HCT116 (cell line): Measurements from ENCODE around the gene ZSWIM6. TPM values are rescaled to one million over a fixed set of nuclear protein-coding genes. Genes with fewer than 3 reads are reported as not detected.

Experiments used
- ATAC-seq: fragments of 200-7000 bp; cut with Tn5 transposase; 2 replicates; pipeline ENCODE4 v1.9.1; 2020; ENCODE audit warnings: mild to moderate bottlenecking, moderate library complexity
- BruUV-seq: library from RNA; stranded (reverse); fragments of 400-500 nt; replicated peaks from 2 replicates; lab custom pipeline; 2021; lab: Mats Ljungman, UMichigan
- CTCF ChIA-PET: fragments of 300-600 bp; sonication (Branson Sonifier 250); formaldehyde crosslinking; loops from one replicate; lab custom pipeline; 2021; ENCODE audit warnings: antibody characterized with exemption; lab: Charles Lee
- POLR2A ChIA-PET: fragments of 300-600, 350-600 bp; sonication (Branson Sonifier 250); formaldehyde crosslinking; loops from one replicate; lab custom pipeline; 2021; ENCODE audit warnings: antibody characterized with exemption; lab: Charles Lee
- RAD21 ChIA-PET, 2 experiments: fragments of 300-600 bp; sonication (Branson Sonifier 250); formaldehyde crosslinking; loops; one replicate each; lab custom pipeline; 2023; ENCODE audit warnings: low total read pairs in 2 of 2; ENCODE audit not compliant: uncharacterized antibody in 2 of 2, unreplicated experiment in 2 of 2, low non-redundant PET in 1 of 2; lab: Charles Lee
- DNase-seq: peaks from one replicate; pipeline ENCODE4 v3.0.0-alpha.2; 2010; ENCODE audit warnings: low read depth, low spot score
- H2AFZ ChIP-seq: fragments of 200-600 bp; shearing (Covaris generic), sonication (generic); 2 replicates; pipeline ENCODE4 v1.6.1; 2017; ENCODE audit warnings: low read depth, mixed run types, mixed read lengths, antibody characterized with exemption, low read length; ENCODE audit not compliant: poor library complexity, severe bottlenecking
- H3K27ac ChIP-seq: 2 replicates; pipeline ENCODE4 v1.5.1; 2012; ENCODE audit warnings: low read depth, low read length
- H3K27me3 ChIP-seq: fragments of 200-600 bp; sonication (generic); 2 replicates; pipeline ENCODE4 v1.6.1; 2016; ENCODE audit warnings: mixed run types, low read length, mixed read lengths; ENCODE audit not compliant: insufficient read depth
- H3K36me3 ChIP-seq, 2 experiments: fragments of 200-500 bp in 1 of 2; fragments of 200-600 bp in 1 of 2; sonication (Bioruptor generic) in 1 of 2; sonication (generic) in 1 of 2; 2 replicates each; pipeline versions ENCODE4 v1.5.1 to v1.6.1; 2014 to 2016; ENCODE audit warnings: low read length in 2 of 2, inconsistent platforms in 1 of 2, mixed read lengths in 1 of 2, mixed run types in 1 of 2; ENCODE audit not compliant: insufficient read depth in 2 of 2, control insufficient read depth in 1 of 2
- H3K4me1 ChIP-seq, 2 experiments: fragments of 200-600 bp in 1 of 2; sonication (generic) in 1 of 2; 2 replicates each; pipeline versions ENCODE4 v1.5.1 to v1.6.1; 2012 to 2017; ENCODE audit warnings: low read length in 2 of 2, inconsistent platforms in 1 of 2, mild to moderate bottlenecking in 1 of 2, mixed read lengths in 1 of 2, mixed run types in 1 of 2, moderate library complexity in 1 of 2; ENCODE audit not compliant: insufficient read depth in 2 of 2, control insufficient read depth in 1 of 2
- H3K4me2 ChIP-seq: fragments of 200-600 bp; sonication (generic); 2 replicates; pipeline ENCODE4 v1.6.1; 2017; ENCODE audit warnings: mixed run types, low read length, mixed read lengths
- H3K4me3 ChIP-seq, 2 experiments: fragments of 200-600 bp in 1 of 2; sonication (generic) in 1 of 2; replicated peaks in 1 of 2; 2 replicates each; pipeline ENCODE4 v1.5.1; 2011 to 2016; ENCODE audit warnings: low read length in 2 of 2, control low read depth in 1 of 2, low read depth in 1 of 2, mild to moderate bottlenecking in 1 of 2, mixed read lengths in 1 of 2, mixed run types in 1 of 2
- H3K79me2 ChIP-seq: fragments of 200-600 bp; sonication (generic); 2 replicates; pipeline ENCODE4 v1.6.1; 2017; ENCODE audit warnings: mild to moderate bottlenecking, mixed run types, low read length, moderate library complexity, mixed read lengths; ENCODE audit not compliant: insufficient read depth
- H3K9ac ChIP-seq: fragments of 200-600 bp; sonication (generic); 2 replicates; pipeline ENCODE4 v1.6.1; 2016; ENCODE audit warnings: low read length, mixed read lengths
- H3K9me2 ChIP-seq: fragments of 200-600 bp; sonication (generic), shearing (Covaris generic); 2 replicates; pipeline ENCODE4 v1.6.1; 2017; ENCODE audit warnings: mixed run types, mild to moderate bottlenecking, moderate library complexity; ENCODE audit not compliant: insufficient read depth
- H3K9me3 ChIP-seq, 2 experiments: fragments of 200-500 bp in 1 of 2; fragments of 200-600 bp in 1 of 2; sonication (Bioruptor generic) in 1 of 2; sonication (generic) in 1 of 2; 2 replicates each; pipeline ENCODE4 v1.6.1; 2014 to 2017; ENCODE audit warnings: low read length in 2 of 2, mixed read lengths in 2 of 2, inconsistent platforms in 1 of 2, low read depth in 1 of 2, mild to moderate bottlenecking in 1 of 2, mixed run types in 1 of 2, moderate library complexity in 1 of 2; ENCODE audit not compliant: control insufficient read depth in 1 of 2, insufficient read depth in 1 of 2
- H4K20me1 ChIP-seq: fragments of 200-600 bp; sonication (generic), shearing (Covaris generic); 2 replicates; pipeline ENCODE4 v1.6.1; 2017; ENCODE audit warnings: mixed run types, mild to moderate bottlenecking, moderate library complexity; ENCODE audit not compliant: insufficient read depth
- CBX3 ChIP-seq: IDR thresholded peaks from 2 replicates; pipeline ENCODE4 v1.6.1; 2012; ENCODE audit warnings: low read depth
- EGR1 ChIP-seq: IDR thresholded peaks from 2 replicates; pipeline ENCODE4 v1.6.1; 2012; ENCODE audit warnings: low read depth
- ELF1 ChIP-seq: IDR thresholded peaks from 2 replicates; pipeline ENCODE4 v1.6.1; 2012; ENCODE audit warnings: low read depth, borderline replicate concordance
- FOSL1 ChIP-seq: IDR thresholded peaks from 2 replicates; pipeline ENCODE4 v1.6.1; 2012; ENCODE audit warnings: low read depth
- JUND ChIP-seq: IDR thresholded peaks from 2 replicates; pipeline ENCODE4 v1.6.1; 2012
- POLR2AphosphoS5 ChIP-seq: IDR thresholded peaks from 2 replicates; pipeline ENCODE4 v1.6.1; 2011; ENCODE audit warnings: mild to moderate bottlenecking, low read depth, low read length, moderate library complexity
- RAD21 ChIP-seq: IDR thresholded peaks from 2 replicates; pipeline ENCODE4 v1.6.1; 2012; ENCODE audit warnings: low read depth, mild to moderate bottlenecking
- SIN3A ChIP-seq: IDR thresholded peaks from 2 replicates; pipeline ENCODE4 v1.6.1; 2012; ENCODE audit warnings: low read depth
- SP1 ChIP-seq: IDR thresholded peaks from 2 replicates; pipeline ENCODE4 v1.6.1; 2012; ENCODE audit warnings: low read depth
- SRF ChIP-seq: IDR thresholded peaks from 2 replicates; pipeline ENCODE4 v1.6.1; 2012; ENCODE audit warnings: low read depth
- ZBTB33 ChIP-seq: IDR thresholded peaks from 2 replicates; pipeline ENCODE4 v1.6.1; 2011; ENCODE audit warnings: mild to moderate bottlenecking, low read length, moderate library complexity; ENCODE audit not compliant: insufficient replicate concordance; ENCODE audit errors: extremely low read depth
- ZFX ChIP-seq: fragments of 450-650 bp; IDR thresholded peaks from 2 replicates; pipeline ENCODE4 v1.6.1; 2017
- ZNF274 ChIP-seq: fragments of 200-500 bp; sonication (Bioruptor generic); IDR thresholded peaks from 2 replicates; pipeline ENCODE4 v1.6.1; 2014; ENCODE audit warnings: mild to moderate bottlenecking, low read depth, low read length, inconsistent platforms
- intact Hi-C: fragments of 100-400 bp; cut with micrococcal nuclease; formaldehyde crosslinking; loops from 2 replicates; pipeline ENCODE4 v1.10.0; 2022
- total RNA-seq: library from RNA; stranded (reverse); gene quantifications from one replicate; pipeline ENCODE4 v1.2.1, GENCODE V29; 2021; ENCODE audit not compliant: unreplicated experiment
- TF ChIP-seq, protein P1 (sequence below): IDR thresholded peaks from 2 replicates; pipeline ENCODE4 v1.6.1; 2012
- TF ChIP-seq, protein P2 (sequence below): IDR thresholded peaks from 2 replicates; pipeline ENCODE4 v1.6.1; 2012

The ZSWIM6 gene
- total RNA-seq, 1 experiment from 2014 or later, result 7.4 TPM

DNA sequence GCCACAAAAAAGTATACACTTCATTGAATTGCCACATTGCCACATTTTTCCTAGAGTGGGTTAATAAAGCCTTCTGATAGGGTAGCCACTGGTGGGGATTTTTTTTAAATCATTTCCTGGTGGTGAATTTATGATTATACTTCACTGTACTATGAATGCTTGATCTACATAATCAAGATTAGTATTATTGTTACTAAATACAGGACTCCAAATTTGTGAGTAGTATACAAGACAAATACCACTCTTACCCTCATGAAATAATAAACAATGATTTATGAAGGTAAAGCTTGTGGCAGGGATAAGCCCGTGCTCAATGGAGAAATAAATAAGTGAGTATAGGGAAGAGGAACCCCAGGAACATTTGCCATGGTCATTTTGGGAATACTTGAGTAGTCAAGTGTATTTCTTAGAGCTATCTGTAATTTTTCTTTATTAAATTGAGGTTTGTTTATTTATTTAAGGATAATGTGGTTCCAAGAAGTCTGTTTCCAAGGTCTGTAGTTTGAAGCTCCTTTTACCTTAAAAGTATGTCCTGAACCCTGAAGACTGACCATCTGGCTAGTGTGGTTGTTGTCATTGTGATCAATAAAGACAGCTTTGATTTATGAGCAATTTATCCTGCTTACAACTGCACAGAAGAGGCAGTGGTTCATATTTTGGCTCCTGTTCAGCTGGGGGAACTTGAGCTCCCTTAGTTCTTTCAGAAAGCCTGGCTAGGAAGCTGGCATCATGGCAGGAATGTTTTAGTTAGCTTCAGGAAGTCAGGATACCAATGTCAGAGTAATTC lies 118.6 kb downstream of the ZSWIM6 start:
- DNase-seq (peak; percentile 51), ATAC-seq (peak; percentile 62)
- Histone ChIP-seq H3K27ac (peak overlapping the region; percentile 82), H4K20me1 (no peaks in the 10 kb centered on the region), H3K4me2 (peak overlapping the region; percentile 73), H3K9me3 (0 out of 4 replicates have a peak, but pooled peaks cover 0 to 4% of the 10 kb centered on the region in 2 experiments), H3K9ac (peak overlapping the region; percentile 39), H3K27me3 (no peaks in the 10 kb centered on the region), H3K9me2 (no peaks in the 10 kb centered on the region), H3K4me1 (peaks cover 31 to 32% of the 10 kb centered on the region in 2 experiments), H3K36me3 (no peaks in the 10 kb centered on the region), H3K4me3 (peak overlapping the region in 1 of 2 experiments; percentile 37; a peak in 2 of 4 replicates), H2AFZ (no peak overlapping the region), H3K79me2 (peaks cover 28% of the 10 kb centered on the region)
- intact Hi-C loops, result no loop called here
- CTCF ChIA-PET, result interaction anchor here (1.5 kb wide), 1 partner anchor 17 kb away, joined by 3 read pairs; no protein-coding TSS in a partner anchor
- POLR2A ChIA-PET, result interaction anchor here (0.9 kb wide), 1 partner anchor 23 kb away, joined by 3 read pairs; no protein-coding TSS in a partner anchor
- RAD21 ChIA-PET, result no interaction called here
- TF ChIP-seq SP1 (peak; percentile 15; the same call in 1 of the 2 replicates), SRF (no peak; the same call in 1 of the 2 replicates)
- BruUV-seq, result no TSS peak

- H3K4me2 ChIP-seq, result no peak overlapping the region
- no TSS peak for BruUV-seq
- H4K20me1 ChIP-seq, result no peaks in the 10 kb centered on the region
- H3K79me2 ChIP-seq, result peaks cover 43% of the 10 kb centered on the region
- peaks cover 13 to 20% of the 10 kb centered on the region in 2 experiments for H3K4me1 ChIP-seq
- ATAC-seq, result no peak
- H3K4me3 ChIP-seq, result no peak overlapping the region
- ChIA-PET RAD21 (no interaction called here), POLR2A (no interaction called here), CTCF (interaction anchor here (0.6 kb wide), 1 partner anchor 286 kb away, joined by 3 read pairs; no protein-coding TSS in a partner anchor)
- no peaks in the 10 kb centered on the region for H3K9me3 ChIP-seq
- no peak overlapping the region for H2AFZ ChIP-seq
- no peaks in the 10 kb centered on the region for H3K9me2 ChIP-seq
- no peak overlapping the region for H3K9ac ChIP-seq
- intact Hi-C loops, result no loop called here
- H3K27ac ChIP-seq, result no peak overlapping the region
- DNase-seq, result no peak
- TF ChIP-seq EGR1 (no peak), SRF (no peak), JUND (no peak), ZBTB33 (no peak), RAD21 (no peak), CBX3 (no peak), POLR2AphosphoS5 (no peak), ZNF274 (no peak), SIN3A (no peak), ZFX (no peak), FOSL1 (no peak), SP1 (no peak), ELF1 (no peak)
- TF ChIP-seq, protein P1, sequence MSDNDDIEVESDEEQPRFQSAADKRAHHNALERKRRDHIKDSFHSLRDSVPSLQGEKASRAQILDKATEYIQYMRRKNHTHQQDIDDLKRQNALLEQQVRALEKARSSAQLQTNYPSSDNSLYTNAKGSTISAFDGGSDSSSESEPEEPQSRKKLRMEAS, result no peak
- TF ChIP-seq, protein P2, sequence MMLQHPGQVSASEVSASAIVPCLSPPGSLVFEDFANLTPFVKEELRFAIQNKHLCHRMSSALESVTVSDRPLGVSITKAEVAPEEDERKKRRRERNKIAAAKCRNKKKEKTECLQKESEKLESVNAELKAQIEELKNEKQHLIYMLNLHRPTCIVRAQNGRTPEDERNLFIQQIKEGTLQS, result no peak
- no peaks in the 10 kb centered on the region for H3K36me3 ChIP-seq
- H3K27me3 ChIP-seq, result no peaks in the 10 kb centered on the region
Measured at GRCh38 chr5:61455179-61456006, 123.3 kb downstream of the ZSWIM6 start.
